GM19452 (cell line): Measurements from ENCODE around the gene MFAP3L.
"Not testable (repeated sequence)": the region's sequence is repeated elsewhere in the genome, so short reads cannot be mapped to it uniquely, and the experiment has no call there.

Experiments
- ATAC-seq: cut with Tn5 transposase; IDR thresholded peaks from one replicate; pipeline ENCODE4 v1.9.1; 2021; ENCODE audit not compliant: unreplicated experiment

MFAP3L gene

GRCh38 chr4:169952236-169953002, 73.8 kb downstream of the MFAP3L start:
- ATAC-seq, result peak; percentile 56

- no peak for ATAC-seq
Observed at GRCh38 chr4:169948271-169948670, 77.9 kb downstream of the MFAP3L start.

- no peak for ATAC-seq
Observed at GRCh38 chr4:169945636-169946035, 80.6 kb downstream of the MFAP3L start.

GRCh38 chr4:169943601-169944000, 82.6 kb downstream of the MFAP3L start:
- not testable (repeated sequence) for ATAC-seq

GRCh38 chr4:169941141-169941540, 85.1 kb downstream of the MFAP3L start:
- no peak for ATAC-seq

GRCh38 chr4:169940460-169940859, 85.7 kb downstream of the MFAP3L start:
- ATAC-seq, result no peak
